HEK293 (cell line): Measurements from ENCODE around the gene CCNG1.

Source experiments
- CTCF ChIA-PET: fragments of 350-600 bp; formaldehyde crosslinking; extraction: SDS; loops from one replicate; lab custom pipeline; 2021; ENCODE audit warnings: antibody characterized with exemption; lab: Yijun Ruan, JAX
- POLR2A ChIA-PET: fragments of 300-600 bp; formaldehyde crosslinking; extraction: SDS; loops from one replicate; lab custom pipeline; 2020; ENCODE audit warnings: antibody characterized with exemption, inconsistent platforms; lab: Yijun Ruan, JAX
- H3K27ac ChIP-seq: fragments of 200-500 bp; sonication (Bioruptor generic); 2 replicates; pipeline ENCODE4 v1.5.1; 2014; ENCODE audit warnings: low read depth, low read length, control low read depth, inconsistent platforms; ENCODE audit errors: extremely low read depth
- H3K36me3 ChIP-seq, 2 experiments: fragments of 200-500 bp in 1 of 2; sonication (Bioruptor generic) in 1 of 2; 1 replicate in 1 of 2; 2 replicates in 1 of 2; pipeline ENCODE4 v1.5.1; 2014 to 2017; ENCODE audit warnings: inconsistent platforms in 2 of 2, low read length in 2 of 2; ENCODE audit not compliant: control insufficient read depth in 2 of 2, insufficient read depth in 1 of 2
- H3K4me1 ChIP-seq: fragments of 200-500 bp; sonication (Bioruptor generic); 2 replicates; pipeline ENCODE4 v1.5.1; 2014; ENCODE audit warnings: mild to moderate bottlenecking, low read length, inconsistent platforms; ENCODE audit not compliant: control insufficient read depth, insufficient read depth
- H3K4me3 ChIP-seq: 2 replicates; pipeline ENCODE4 v1.5.1; 2011; ENCODE audit warnings: low read depth, mild to moderate bottlenecking, control low read depth, low read length, moderate library complexity
- H3K9me3 ChIP-seq: fragments of 200-500 bp; sonication (Bioruptor generic); 2 replicates; pipeline ENCODE4 v1.5.1; 2014; ENCODE audit warnings: low read depth, low read length, inconsistent platforms; ENCODE audit not compliant: control insufficient read depth, insufficient read depth
- KLF17 ChIP-seq: fragments of 450-650 bp; formaldehyde crosslinking; IDR thresholded peaks from 2 replicates; pipeline ENCODE4 v1.5.1; 2016; ENCODE audit warnings: missing biosample characterization, missing genetic modification characterization
- PRDM6 ChIP-seq: fragments of 450-650 bp; formaldehyde crosslinking; IDR thresholded peaks from 2 replicates; pipeline ENCODE4 v1.5.1; 2017; ENCODE audit warnings: missing biosample characterization, missing genetic modification characterization
- TSHZ1 ChIP-seq: fragments of 450-650 bp; formaldehyde crosslinking; IDR thresholded peaks from 2 replicates; pipeline ENCODE4 v1.5.1; 2016; ENCODE audit warnings: missing biosample characterization, missing genetic modification characterization, borderline replicate concordance
- ZBTB1 ChIP-seq: fragments of 450-650 bp; formaldehyde crosslinking; IDR thresholded peaks from 2 replicates; pipeline ENCODE4 v1.5.1; 2016; ENCODE audit warnings: missing biosample characterization, missing genetic modification characterization
- ZBTB26 ChIP-seq: fragments of 450-650 bp; formaldehyde crosslinking; optimal IDR thresholded peaks from 2 replicates; pipeline ENCODE3; 2016; ENCODE audit warnings: missing biosample characterization, mild to moderate bottlenecking, missing genetic modification characterization
- ZBTB44 ChIP-seq: fragments of 450-650 bp; IDR thresholded peaks from 2 replicates; pipeline ENCODE4 v1.5.1; 2018; ENCODE audit warnings: missing biosample characterization, mild to moderate bottlenecking, missing genetic modification characterization
- ZNF146 ChIP-seq: fragments of 450-650 bp; formaldehyde crosslinking; IDR thresholded peaks from 2 replicates; pipeline ENCODE4 v1.5.1; 2016; ENCODE audit warnings: missing biosample characterization, missing genetic modification characterization
- ZNF16 ChIP-seq: fragments of 450-650 bp; formaldehyde crosslinking; IDR thresholded peaks from 2 replicates; pipeline ENCODE4 v1.5.1; 2016; ENCODE audit warnings: low read depth, missing biosample characterization, missing genetic modification characterization
- ZNF2 ChIP-seq: fragments of 450-650 bp; formaldehyde crosslinking; IDR thresholded peaks from 2 replicates; pipeline ENCODE4 v1.5.1; 2016; ENCODE audit warnings: missing biosample characterization, missing genetic modification characterization
- ZNF280D ChIP-seq: fragments of 450-650 bp; formaldehyde crosslinking; IDR thresholded peaks from 2 replicates; pipeline ENCODE4 v1.5.1; 2016; ENCODE audit warnings: missing biosample characterization, missing genetic modification characterization
- ZNF354C ChIP-seq: fragments of 450-650 bp; formaldehyde crosslinking; IDR thresholded peaks from 2 replicates; pipeline ENCODE4 v1.5.1; 2016; ENCODE audit warnings: missing biosample characterization, missing genetic modification characterization, low read depth, borderline replicate concordance
- ZNF48 ChIP-seq: fragments of 450-650 bp; formaldehyde crosslinking; IDR thresholded peaks from 2 replicates; pipeline ENCODE4 v1.5.1; 2016; ENCODE audit warnings: missing biosample characterization, missing genetic modification characterization
- ZNF558 ChIP-seq: fragments of 450-650 bp; formaldehyde crosslinking; IDR thresholded peaks from 2 replicates; pipeline ENCODE4 v1.5.1; 2016; ENCODE audit warnings: missing biosample characterization, missing genetic modification characterization
- ZNF660 ChIP-seq: fragments of 450-650 bp; IDR thresholded peaks from 2 replicates; pipeline ENCODE4 v1.5.1; 2018; ENCODE audit warnings: missing biosample characterization, mild to moderate bottlenecking, missing genetic modification characterization
- ZSCAN18 ChIP-seq: fragments of 450-650 bp; formaldehyde crosslinking; IDR thresholded peaks from 2 replicates; pipeline ENCODE4 v1.5.1; 2016; ENCODE audit warnings: missing biosample characterization, missing genetic modification characterization
- ZSCAN5A ChIP-seq: fragments of 450-650 bp; formaldehyde crosslinking; IDR thresholded peaks from 2 replicates; pipeline ENCODE4 v1.5.1; 2016; ENCODE audit warnings: missing biosample characterization, missing genetic modification characterization

CCNG1 gene

GRCh38 chr5:163399923-163400322 lies 37.5 kb upstream of the CCNG1 start:
- no peaks in the 10 kb centered on the region for H3K4me1 ChIP-seq
- H3K4me3 ChIP-seq: no peak overlapping the region
- ChIA-PET CTCF (interaction anchor here (0.7 to 2.4 kb wide), 3 partner anchors 8 to 93 kb away, joined by 3 to 11 read pairs (median 4); no protein-coding TSS in a partner anchor), POLR2A (no interaction called here)
- TF ChIP-seq TSHZ1 (tag by site-specific recombination) (no peak), PRDM6 (no peak), ZNF48 (tag by site-specific recombination) (no peak), ZNF280D (no peak), ZNF2 (tag by site-specific recombination) (no peak), ZBTB1 (no peak), ZNF16 (tag by site-specific recombination) (no peak), ZNF660 (no peak), ZBTB26 (tag by site-specific recombination) (no peak), KLF17 (tag by site-specific recombination) (no peak), ZNF146 (tag by site-specific recombination) (no peak), ZBTB44 (tag by site-specific recombination) (no peak), ZSCAN5A (no peak), ZSCAN18 (tag by site-specific recombination) (no peak), ZNF558 (tag by site-specific recombination) (no peak), ZNF354C (tag by site-specific recombination) (no peak)
- H3K27ac ChIP-seq: no peak overlapping the region
- no peaks in the 10 kb centered on the region for H3K36me3 ChIP-seq
- H3K9me3 ChIP-seq: no peaks in the 10 kb centered on the region
